H1 (cell line): Measurements from ENCODE around the gene SSR2. TPM values are rescaled to one million over a fixed set of nuclear protein-coding genes. Genes with fewer than 3 reads are reported as not detected.

Experiments used
- CTCF ChIA-PET: fragments of 300-600 bp; sonication (Branson Sonifier 250); formaldehyde crosslinking; loops from one replicate; lab custom pipeline; 2021; ENCODE audit not compliant: partially characterized antibody; lab: Charles Lee
- POLR2A ChIA-PET: fragments of 300-600 bp; sonication (Branson Sonifier 250); formaldehyde crosslinking; loops from one replicate; lab custom pipeline; 2021; ENCODE audit warnings: inconsistent platforms; ENCODE audit not compliant: partially characterized antibody; lab: Charles Lee
- DNase-seq, 2 experiments: peaks; one replicate each; pipeline versions ENCODE4 v3.0.0 to v3.0.0-alpha.2; 2010 to 2022; ENCODE audit warnings: low spot score in 2 of 2, low read depth in 1 of 2, mixed read lengths in 1 of 2
- FAIRE-seq: peaks from 2 replicates; lab custom pipeline; 2011; peaks lifted over from hg19 to GRCh38; lab: Jason Lieb, UNC
- H2AFZ ChIP-seq: 2 replicates; pipeline ENCODE4 v1.8.1; 2012; ENCODE audit warnings: low read length, inconsistent platforms
- H2AK5ac ChIP-seq: 2 replicates; pipeline ENCODE4 v1.6.1; 2013; ENCODE audit warnings: low read depth, low read length
- H2BK120ac ChIP-seq: replicated peaks from 2 replicates; pipeline ENCODE3; 2013; ENCODE audit warnings: low read depth, low read length, inconsistent platforms
- H2BK12ac ChIP-seq: 2 replicates; pipeline ENCODE4 v1.6.1; 2013; ENCODE audit warnings: low read depth, low read length
- H2BK15ac ChIP-seq: 2 replicates; pipeline ENCODE4 v1.6.1; 2013; ENCODE audit warnings: low read length
- H2BK20ac ChIP-seq: 2 replicates; pipeline ENCODE4 v1.6.1; 2013; ENCODE audit warnings: low read length
- H2BK5ac ChIP-seq: 2 replicates; pipeline ENCODE4 v1.6.1; 2013; ENCODE audit warnings: low read depth, low read length
- H3K14ac ChIP-seq: 2 replicates; pipeline ENCODE4 v1.6.1; 2013; ENCODE audit warnings: inconsistent platforms; ENCODE audit not compliant: insufficient read length
- H3K18ac ChIP-seq: 2 replicates; pipeline ENCODE4 v1.6.1; 2013; ENCODE audit warnings: low read length; ENCODE audit errors: extremely low read depth
- H3K23ac ChIP-seq: 2 replicates; pipeline ENCODE4 v1.6.1; 2013; ENCODE audit warnings: inconsistent platforms; ENCODE audit not compliant: insufficient read length
- H3K23me2 ChIP-seq: 2 replicates; pipeline ENCODE4 v1.6.1; 2013; ENCODE audit warnings: low read depth, low read length
- H3K27ac ChIP-seq: 2 replicates; pipeline ENCODE4 v1.6.1; 2011; ENCODE audit warnings: low read depth, low read length, inconsistent platforms
- H3K27me3 ChIP-seq, 4 experiments: replicated peaks in 1 of 4; 1 replicate in 1 of 4; 2 replicates in 3 of 4; pipeline versions ENCODE4 v1.6.1 to v1.8.1; 2011 to 2013; ENCODE audit warnings: low read length in 3 of 4, mild to moderate bottlenecking in 3 of 4, inconsistent platforms in 2 of 4, mixed read lengths in 2 of 4, moderate library complexity in 1 of 4; ENCODE audit not compliant: control insufficient read depth in 3 of 4, insufficient read depth in 3 of 4; ENCODE audit errors: extremely low read depth in 1 of 4
- H3K36me3 ChIP-seq, 4 experiments: 2 replicates each; pipeline versions ENCODE4 v1.6.1 to v1.8.1; 2011 to 2013; ENCODE audit warnings: mild to moderate bottlenecking in 4 of 4, low read length in 3 of 4, moderate library complexity in 2 of 4, control low read depth in 1 of 4, inconsistent platforms in 1 of 4; ENCODE audit not compliant: insufficient read depth in 4 of 4, control insufficient read depth in 2 of 4
- H3K4ac ChIP-seq: replicated peaks from 2 replicates; pipeline ENCODE3; 2013; ENCODE audit warnings: low read length, low read depth, mixed read lengths, inconsistent platforms; ENCODE audit not compliant: insufficient read length
- H3K4me1 ChIP-seq, 4 experiments: replicated peaks in 1 of 4; 1 replicate in 1 of 4; 2 replicates in 3 of 4; pipeline versions ENCODE4 v1.6.1 to v1.8.1; 2011 to 2013; ENCODE audit warnings: low read length in 3 of 4, inconsistent platforms in 2 of 4, mixed read lengths in 1 of 4; ENCODE audit not compliant: insufficient read depth in 4 of 4, control insufficient read depth in 3 of 4
- H3K4me2 ChIP-seq, 2 experiments: 2 replicates each; pipeline versions ENCODE4 v1.6.1 to v1.8.1; 2011 to 2013; ENCODE audit warnings: low read depth in 2 of 2, low read length in 2 of 2, control low read depth in 1 of 2, inconsistent platforms in 1 of 2, mild to moderate bottlenecking in 1 of 2; ENCODE audit not compliant: insufficient read depth in 1 of 2
- H3K4me3 ChIP-seq, 4 experiments: fragments of 200-600, 300-600 bp in 1 of 4; sonication (generic), shearing (Covaris generic), sonication (Bioruptor Twin) in 1 of 4; 2 replicates each; pipeline versions ENCODE4 v1.5.1 to v1.8.1; 2011 to 2016; ENCODE audit warnings: low read length in 4 of 4, low read depth in 3 of 4, control low read depth in 2 of 4, inconsistent platforms in 2 of 4, mild to moderate bottlenecking in 2 of 4, mixed read lengths in 1 of 4, moderate library complexity in 1 of 4; ENCODE audit not compliant: insufficient read depth in 2 of 4; ENCODE audit errors: extremely low read depth in 1 of 4
- H3K56ac ChIP-seq: replicated peaks from 2 replicates; pipeline ENCODE3; 2013; ENCODE audit warnings: low read depth, mild to moderate bottlenecking, mixed read lengths, low read length, inconsistent platforms; ENCODE audit not compliant: insufficient read length
- H3K79me1 ChIP-seq: 2 replicates; pipeline ENCODE4 v1.6.1; 2013; ENCODE audit warnings: low read depth, low read length, control low read depth
- H3K79me2 ChIP-seq, 2 experiments: 2 replicates each; pipeline versions ENCODE4 v1.6.1 to v1.8.1; 2012 to 2013; ENCODE audit warnings: low read length in 2 of 2, mild to moderate bottlenecking in 2 of 2, inconsistent platforms in 1 of 2; ENCODE audit not compliant: insufficient read depth in 2 of 2, control insufficient read depth in 1 of 2
- H3K9ac ChIP-seq, 4 experiments: replicated peaks in 1 of 4; 1 replicate in 1 of 4; 2 replicates in 3 of 4; pipeline versions ENCODE4 v1.6.1 to v1.8.1; 2011 to 2013; ENCODE audit warnings: low read depth in 3 of 4, low read length in 3 of 4, control low read depth in 2 of 4, mild to moderate bottlenecking in 2 of 4, moderate library complexity in 2 of 4, inconsistent platforms in 1 of 4; ENCODE audit errors: extremely low read depth in 1 of 4
- H3K9me3 ChIP-seq, 2 experiments: 2 replicates each; pipeline versions ENCODE4 v1.6.1 to v1.8.1; 2012 to 2013; ENCODE audit warnings: mild to moderate bottlenecking in 2 of 2, moderate library complexity in 2 of 2, control low read depth in 1 of 2, inconsistent platforms in 1 of 2, low read depth in 1 of 2, low read length in 1 of 2, mixed read lengths in 1 of 2; ENCODE audit not compliant: insufficient read depth in 2 of 2
- H4K20me1 ChIP-seq, 2 experiments: replicated peaks in 1 of 2; 2 replicates each; pipeline versions ENCODE3 to v1.8.1; 2011 to 2013; ENCODE audit warnings: inconsistent platforms in 2 of 2, low read length in 2 of 2, mild to moderate bottlenecking in 1 of 2; ENCODE audit not compliant: insufficient read depth in 2 of 2, control insufficient read depth in 1 of 2
- H4K5ac ChIP-seq: 2 replicates; pipeline ENCODE4 v1.6.1; 2013; ENCODE audit warnings: low read length, low read depth, mixed read lengths, inconsistent platforms; ENCODE audit not compliant: insufficient read length
- H4K8ac ChIP-seq: 2 replicates; pipeline ENCODE4 v1.8.0; 2013; ENCODE audit warnings: mild to moderate bottlenecking, moderate library complexity, low read length, inconsistent platforms; ENCODE audit not compliant: insufficient read depth; ENCODE audit errors: extremely low read depth
- H4K91ac ChIP-seq: replicated peaks from 2 replicates; pipeline ENCODE3; 2013; ENCODE audit warnings: low read length, mixed read lengths, inconsistent platforms; ENCODE audit not compliant: insufficient read length
- CBX5 ChIP-seq: fragments of 300-800, 300-1000 bp; sonication (generic); IDR thresholded peaks from 2 replicates; pipeline ENCODE4 v1.7.1; 2016; ENCODE audit warnings: antibody characterized with exemption, low read length, low read depth
- WGBS, 2 experiments: shearing (Covaris generic) in 1 of 2; methylation state at CpG; one replicate each; pipeline versions ENCODE4 v1.1.6 to v1.1.7; 2013 to 2015; ENCODE audit warnings: low lambda C conversion rate in 2 of 2, mixed read lengths in 2 of 2, inconsistent platforms in 1 of 2, low coverage in 1 of 2, missing lambda C conversion rate in 1 of 2; ENCODE audit not compliant: insufficient replicate concordance in 2 of 2, insufficient coverage in 1 of 2, insufficient read length in 1 of 2; ENCODE audit errors: extremely low coverage in 1 of 2, missing lambda C conversion rate in 1 of 2; 5-methylcytosine and 5-hydroxymethylcytosine counted together
- polyA plus RNA-seq, 7 experiments: library from polyadenylated mRNA; depleted of rRNA in 3 of 7; stranded (reverse) in 5 of 7; unstranded in 2 of 7; fragments of >200 nt in 5 of 7; fragments of 200-250 nt in 2 of 7; gene quantifications; 1 replicate in 5 of 7; 2 replicates in 1 of 7; 4 replicates in 1 of 7; pipeline versions ENCODE4 v1.2.1 to v1.2.3, GENCODE V29; 2011 to 2013; ENCODE audit warnings: missing spikeins in 2 of 7, mixed read lengths in 2 of 7
- total RNA-seq: library from RNA; stranded (reverse); fragmentation: NEBNext Ultra II Directional; extraction: Animal tissue kit (Norgen Biotek cat#: 25700); gene quantifications from 2 replicates; pipeline ENCODE4 v1.2.1, GENCODE V29; 2021

SSR2 gene
- total and polyA plus RNA-seq, 2 of the 8 experiments (the other 6 are each of a cell fraction or from before 2014, with no cell fraction given) = 190 to 648 TPM

- Histone ChIP-seq H3K9ac (no peak overlapping the region), H3K23ac (no peak overlapping the region)
These were observed 43.2 kb upstream of the SSR2 start for GRCh38 chr1:156063997-156064285.

More at GRCh38 chr1:156063997-156064285, 43.2 kb upstream of the SSR2 start:
- Histone ChIP-seq H2AFZ (no peak overlapping the region), H3K79me1 (no peaks in the 10 kb centered on the region), H3K4ac (no peak overlapping the region), H2BK5ac (no peak overlapping the region), H3K79me2 (peaks cover 0 to 4% of the 10 kb centered on the region in 2 experiments; a peak in 1 of 4 replicates), H2BK120ac (no peak overlapping the region), H2BK15ac (no peak overlapping the region), H3K9me3 (no peaks in the 10 kb centered on the region), H3K27me3 (no peaks in the 10 kb centered on the region), H3K23me2 (peaks cover 6% of the 10 kb centered on the region), H3K4me3 (no peak overlapping the region), H4K5ac (no peak overlapping the region), H3K56ac (no peak overlapping the region), H3K4me1 (peaks cover 0 to 20% (median 11%) of the 10 kb centered on the region in 4 experiments; a peak in 6 of 7 replicates), H4K91ac (no peak overlapping the region), H2AK5ac (no peak overlapping the region), H2BK12ac (no peak overlapping the region), H3K4me2 (no peak overlapping the region), H3K14ac (no peak overlapping the region), H2BK20ac (no peak overlapping the region), H4K8ac (no peak overlapping the region), H4K20me1 (peaks cover 3 to 12% of the 10 kb centered on the region in 2 experiments), H3K27ac (no peak overlapping the region), H3K36me3 (0 out of 8 replicates have a peak, but pooled peaks cover 0 to 2% (median 0%) of the 10 kb centered on the region in 4 experiments), H3K18ac (no peak overlapping the region)
- DNase-seq (no peak), FAIRE-seq (no peak)
- CTCF ChIA-PET = interaction anchor here (0.7 to 10.0 kb wide), 14 partner anchors 9 to 126 kb away, joined by 3 to 139 read pairs (median 6); partner anchors contain the start of genes LAMTOR2 and UBQLN4
- 80% methylated on average over 2 of the region's 2 CpGs; no CpG with 5 or more reads in 1 of the 2 experiments for WGBS, 2 experiments
- POLR2A ChIA-PET = interaction anchor here (0.8 to 7.3 kb wide), 8 partner anchors 8 to 86 kb away, joined by 3 to 37 read pairs (median 5); partner anchors contain the start of genes ARHGEF2, LAMTOR2, MEX3A and UBQLN4
- no peak for TF ChIP-seq CBX5
